ENCODE data around the gene LAYN.

The LAYN gene

DNA sequence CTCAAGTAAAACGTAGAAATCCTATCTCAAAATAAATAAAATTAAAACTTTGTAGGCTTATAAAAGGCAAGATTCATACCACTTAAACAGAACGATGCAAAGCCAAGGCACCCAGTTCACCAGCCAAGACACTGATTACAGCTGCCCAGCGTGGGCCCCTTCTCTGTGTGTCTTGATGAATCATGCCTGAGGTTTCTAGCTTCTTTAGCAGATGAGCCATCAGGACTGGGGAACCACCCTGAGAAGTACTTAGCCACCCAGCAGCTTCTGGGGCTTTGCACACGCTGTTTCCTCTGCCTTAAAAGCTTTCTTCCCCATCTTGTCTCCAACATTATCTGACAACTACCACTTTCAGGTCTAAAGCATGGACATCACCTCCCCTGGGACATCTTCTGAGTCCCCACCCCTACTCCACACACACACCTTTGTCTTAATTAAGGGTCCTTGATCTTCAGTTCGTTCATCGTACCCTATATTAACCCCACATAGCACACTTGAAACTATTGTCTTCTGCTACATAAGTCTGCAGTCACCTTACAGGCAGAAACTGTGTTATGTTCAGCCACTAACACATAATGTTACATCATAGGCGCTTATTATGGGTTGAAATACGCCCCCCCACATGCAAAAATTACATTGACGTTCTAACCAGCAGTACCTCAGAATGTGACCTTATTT is 8.7 kb upstream of the LAYN start:
- peak; percentile 48 for DNase-seq

DNA sequence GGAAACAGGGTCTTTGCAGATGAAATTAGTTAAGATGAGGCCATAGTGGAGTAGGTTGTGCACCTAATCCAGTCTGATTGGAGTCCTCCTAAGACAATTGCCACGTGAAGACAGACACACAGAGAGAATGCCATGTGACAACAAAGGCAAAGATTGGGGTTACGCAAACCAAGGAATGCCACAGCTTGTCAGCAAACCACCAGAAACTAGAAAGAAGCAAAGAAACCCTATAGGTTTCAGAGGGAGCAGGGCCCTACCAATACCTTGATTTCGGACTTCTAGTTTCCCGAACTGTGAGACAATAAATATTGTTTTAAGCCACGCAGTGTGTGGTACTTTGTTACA is 8.2 kb upstream of the LAYN start:
- no peak for DNase-seq

DNA sequence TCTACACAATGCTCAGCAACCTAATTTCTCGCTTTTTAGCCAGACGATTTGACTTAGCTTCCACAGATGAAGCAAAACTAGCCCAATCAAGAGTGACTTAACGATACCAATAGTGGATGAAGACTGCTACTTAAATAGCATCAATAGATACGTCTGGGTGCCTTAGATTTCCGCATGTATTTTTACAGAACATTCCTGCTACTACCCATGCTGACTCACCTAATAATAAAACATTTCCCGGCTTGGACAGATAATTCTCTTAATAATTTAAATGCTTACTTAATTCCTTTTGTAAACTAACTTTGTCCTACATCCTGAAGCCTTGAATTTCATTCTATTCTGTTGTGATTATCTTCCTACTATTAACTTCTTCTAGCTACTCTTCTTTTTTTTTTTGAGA is 5.2 kb upstream of the LAYN start:
- DNase-seq: no peak

DNA sequence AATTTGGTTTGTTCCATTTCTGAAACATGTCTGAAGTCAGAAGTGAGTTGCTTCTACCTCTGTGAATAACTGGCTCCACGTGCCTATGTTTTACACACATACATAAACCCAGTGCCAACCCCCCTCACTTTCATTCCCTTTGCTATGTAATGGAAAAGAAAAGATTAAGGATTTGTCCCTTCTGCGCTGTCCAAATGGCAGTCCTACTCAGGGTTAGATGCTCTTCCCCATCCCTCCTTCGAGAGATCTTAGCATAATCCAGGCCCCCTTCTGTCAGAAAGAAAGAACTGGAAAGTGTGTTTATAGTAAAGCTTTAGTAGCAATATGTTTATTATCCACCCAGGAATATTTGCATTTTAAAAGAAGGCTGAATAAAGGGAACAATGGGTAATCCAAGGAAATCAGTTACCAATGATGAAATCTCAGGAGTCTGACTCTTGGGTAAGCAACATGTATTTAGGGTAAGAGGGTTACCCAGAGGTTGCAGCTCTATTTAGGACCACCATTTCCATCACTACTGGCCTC is 3.1 kb upstream of the LAYN start:
- no peak for DNase-seq

DNA sequence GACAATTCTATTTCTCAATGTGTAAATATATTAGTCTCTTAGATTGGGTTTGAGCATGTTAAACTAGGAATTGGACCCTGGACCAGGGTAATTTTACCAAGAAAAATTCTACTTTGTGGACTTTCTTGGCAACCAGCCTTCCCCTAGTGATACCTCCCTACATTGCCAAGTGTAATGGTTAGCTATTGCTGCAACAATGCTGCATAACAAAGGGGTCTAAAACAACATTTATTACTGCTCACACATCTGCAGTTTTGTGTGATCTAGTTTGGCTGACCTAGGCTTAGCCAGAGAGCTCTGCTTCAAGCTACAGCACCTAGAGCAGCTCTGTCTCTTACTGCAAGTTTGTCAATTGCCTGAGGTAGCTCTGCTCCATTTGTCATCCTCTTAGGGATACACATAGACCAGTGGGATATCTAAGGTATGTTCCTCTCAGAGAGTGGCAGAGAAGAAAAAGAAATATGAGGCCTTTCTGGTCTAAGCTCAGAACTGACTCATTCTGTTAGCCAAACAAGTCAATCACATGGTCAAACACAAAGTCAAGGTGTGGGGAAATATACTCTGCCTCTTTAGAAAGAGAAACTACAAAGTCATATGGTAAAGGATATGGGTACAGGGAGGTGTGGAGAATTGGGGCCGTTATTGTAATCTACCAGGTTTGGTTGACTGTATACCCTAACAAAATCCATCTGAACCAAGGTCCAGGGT is 2.0 kb upstream of the LAYN start:
- no peak for DNase-seq

DNA sequence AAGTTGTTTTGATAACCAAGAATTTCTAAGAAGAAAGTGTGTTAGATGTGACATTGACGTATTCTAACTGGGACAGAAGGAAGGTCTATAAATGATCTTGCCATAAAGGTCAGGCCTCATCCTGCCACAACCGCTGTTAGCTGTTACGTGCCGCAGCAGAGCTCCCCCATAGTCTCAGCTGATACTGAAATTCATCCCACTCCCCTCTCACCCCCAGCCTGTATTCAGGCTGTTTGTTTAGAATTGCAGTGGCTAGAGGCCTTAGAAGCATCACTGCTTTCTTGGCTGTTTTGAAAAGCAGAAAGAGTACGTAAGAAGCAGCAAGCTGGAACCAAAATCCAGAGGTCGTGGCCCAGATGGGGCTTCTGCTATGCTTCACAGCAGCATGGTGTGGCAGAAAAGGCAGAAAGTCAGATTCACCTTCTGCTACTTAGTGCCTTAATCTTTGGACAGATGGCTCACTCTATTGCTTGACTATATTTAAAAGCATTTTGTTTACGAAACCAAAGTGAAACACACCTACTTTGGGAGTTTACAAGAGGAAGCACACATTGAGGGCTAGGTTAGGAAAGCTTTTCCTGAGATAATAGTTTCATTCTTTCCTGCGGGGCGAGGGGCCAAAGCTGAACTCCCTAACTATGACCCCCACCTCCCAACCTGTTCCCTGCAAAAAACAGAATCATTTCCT is 950 bp upstream of the LAYN start:
- DNase-seq: no peak

DNA sequence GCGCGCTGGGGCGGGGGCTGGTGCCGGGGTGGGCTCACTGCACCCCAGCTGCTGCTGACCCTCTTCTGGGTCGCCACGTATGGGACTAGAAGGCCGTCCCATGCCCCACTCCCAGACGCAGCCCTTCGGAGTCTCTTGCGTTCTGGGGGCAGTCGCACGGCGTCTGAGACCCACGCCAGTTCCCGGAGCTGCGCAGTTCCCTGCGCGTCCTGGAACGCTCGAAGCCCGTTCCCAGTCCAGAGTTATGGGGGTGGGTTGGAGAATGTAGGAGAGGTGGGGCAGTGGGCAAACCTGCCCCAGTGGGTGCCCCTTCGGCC is 375 bp downstream of the LAYN start:
- DNase-seq: no peak

DNA sequence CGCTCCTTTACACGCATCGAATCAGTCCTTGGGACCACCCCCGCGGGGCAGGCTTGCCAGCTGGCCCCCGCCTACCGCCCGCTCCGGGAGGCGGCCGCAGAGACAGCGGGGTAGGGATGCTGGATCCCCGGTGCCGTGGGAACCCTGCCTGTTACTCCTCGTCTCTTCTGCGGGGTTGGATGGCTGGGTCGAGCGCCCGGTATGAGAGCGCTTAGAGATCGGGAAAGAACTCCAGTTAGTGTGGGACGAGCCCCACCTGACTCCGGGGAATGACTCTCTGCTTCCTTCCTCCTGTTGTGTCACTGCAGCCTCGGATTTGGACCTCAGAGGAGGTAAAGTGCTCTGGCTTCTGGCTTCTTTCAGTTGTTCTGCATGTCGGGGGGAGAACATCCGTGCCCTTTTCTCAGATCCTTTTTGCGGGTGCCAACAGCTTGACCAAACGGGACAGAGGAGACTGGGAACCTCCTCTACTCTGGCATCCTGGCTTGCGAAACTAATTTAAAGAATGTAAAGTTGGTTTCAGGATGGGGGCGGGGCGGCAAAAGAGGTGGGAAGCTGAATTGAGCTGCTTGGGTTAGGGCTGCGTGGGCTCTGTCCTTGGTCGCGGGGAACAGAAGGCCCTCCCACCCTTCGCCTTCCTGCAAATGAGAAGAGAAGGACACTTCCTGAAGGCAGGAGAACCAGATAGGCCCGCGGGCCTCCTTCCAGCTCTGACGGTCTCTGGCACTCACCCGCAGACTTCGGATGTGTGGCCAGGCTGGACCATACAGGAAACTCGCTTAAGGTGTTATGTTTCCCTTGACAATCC is 938 bp downstream of the LAYN start:
- DNase-seq: no peak

DNA sequence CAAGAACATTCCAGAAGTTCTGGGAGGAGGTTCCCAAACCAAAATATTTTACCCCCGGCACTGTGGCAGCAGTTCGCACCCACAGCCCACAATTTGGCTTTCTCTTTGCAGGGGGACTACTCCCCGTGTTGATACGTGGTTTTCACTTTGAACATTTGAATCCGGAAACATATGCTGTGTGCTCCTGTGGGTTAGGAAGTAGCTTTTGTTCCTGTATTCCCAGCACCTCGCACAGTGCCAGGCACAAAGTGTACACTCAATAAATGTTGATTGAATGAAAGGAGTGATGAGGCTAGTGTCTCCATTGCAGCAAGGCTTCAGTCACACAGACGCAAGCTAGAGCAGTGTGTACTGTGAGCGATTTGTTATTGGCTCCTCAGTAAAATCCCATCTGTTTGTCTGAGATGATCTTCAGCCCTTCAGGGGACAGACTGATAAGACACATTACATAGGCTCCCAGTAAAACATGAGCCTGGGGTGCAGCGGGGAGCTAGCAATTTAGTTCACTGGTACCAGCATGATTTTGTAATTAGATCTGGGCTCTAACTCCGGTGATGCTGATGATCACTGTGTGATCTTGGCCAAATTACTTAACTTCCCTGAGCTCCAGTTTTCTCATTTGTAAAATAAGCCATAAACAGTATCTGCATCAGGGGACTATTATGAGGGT is 2.2 kb downstream of the LAYN start:
- no peak for DNase-seq

DNA sequence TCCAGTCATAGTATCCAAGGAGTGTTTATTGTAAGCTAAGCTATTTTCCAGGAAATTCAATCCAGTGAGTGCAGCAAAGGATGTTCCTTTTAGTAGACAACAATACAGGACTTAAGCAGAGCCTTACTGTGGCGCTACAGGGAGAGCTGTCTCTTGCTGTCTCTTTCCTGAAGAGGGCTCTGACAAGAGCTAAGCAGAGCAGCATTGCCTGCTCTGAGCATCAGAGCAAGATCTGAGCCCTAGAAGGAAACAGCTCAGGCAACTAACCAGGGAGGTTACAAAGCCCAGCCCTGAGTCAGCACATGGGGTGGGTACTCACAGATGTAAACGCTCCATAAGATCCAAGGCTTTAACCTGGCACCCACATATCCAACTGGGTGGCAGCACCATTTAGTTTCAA is 8.0 kb downstream of the LAYN start:
- no peak for DNase-seq

DNA sequence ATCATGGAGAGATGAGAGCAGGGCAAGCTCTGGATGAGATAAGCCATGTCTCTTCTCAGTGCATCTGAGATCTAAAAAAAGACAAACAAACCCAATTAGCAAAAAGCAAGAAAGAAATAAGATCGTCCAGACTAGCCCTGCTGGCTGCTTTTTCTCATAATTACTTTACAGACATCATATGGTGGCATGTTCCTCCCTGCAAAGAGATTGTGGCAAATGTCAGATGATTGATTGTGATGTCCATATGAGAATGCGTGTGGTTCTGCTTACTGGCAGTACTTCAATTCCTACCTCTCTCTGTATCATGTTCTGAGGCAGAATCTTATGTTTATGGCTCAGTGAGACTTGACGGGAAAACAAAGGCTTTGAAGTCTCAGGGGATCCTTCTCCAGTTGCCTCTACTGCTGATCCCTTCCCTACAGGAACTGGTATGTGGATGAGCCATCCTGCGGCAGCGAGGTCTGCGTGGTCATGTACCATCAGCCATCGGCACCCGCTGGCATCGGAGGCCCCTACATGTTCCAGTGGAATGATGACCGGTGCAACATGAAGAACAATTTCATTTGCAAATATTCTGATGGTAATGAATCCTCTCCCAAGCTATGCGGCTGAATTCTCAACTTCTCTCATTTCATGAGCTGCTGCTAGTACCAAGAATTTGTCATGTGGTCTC is 8.8 kb downstream of the LAYN start:
- no peak for DNase-seq

DNA sequence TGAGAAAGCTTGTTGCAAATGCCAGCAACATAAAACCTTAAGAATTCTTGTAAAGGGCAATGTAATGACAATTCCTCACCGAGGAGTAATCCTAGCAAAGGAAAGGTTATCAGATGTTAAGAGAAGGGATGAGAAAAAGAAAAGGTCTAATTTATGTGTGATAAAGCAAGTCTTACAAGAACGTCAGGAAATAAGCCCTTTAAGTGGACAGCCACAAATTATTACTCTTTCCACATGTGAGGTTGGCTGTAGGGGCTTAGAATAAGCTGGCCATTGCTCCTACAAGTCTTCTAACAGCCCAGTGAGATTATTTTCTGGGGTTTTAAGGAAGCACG is 9.3 kb downstream of the LAYN start:
- no peak for DNase-seq

DNA sequence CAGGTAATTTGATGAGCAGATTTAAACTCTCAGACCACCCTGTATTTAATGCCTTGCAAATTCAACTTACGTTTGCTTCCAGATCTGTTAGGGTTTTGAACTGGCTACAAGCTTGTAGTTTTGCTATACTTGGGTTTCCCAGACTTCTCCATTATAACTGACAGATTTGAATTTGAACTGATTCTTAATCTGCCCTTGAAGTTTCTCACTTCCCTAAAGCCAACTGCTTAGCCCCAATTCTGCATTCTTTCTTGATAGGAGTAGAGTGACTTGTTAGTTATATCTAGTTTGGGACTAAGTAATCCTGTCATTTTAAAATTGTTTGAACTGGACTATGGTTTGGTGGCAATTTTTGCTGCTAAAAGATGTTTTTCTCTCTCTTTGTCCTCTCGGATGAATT is 9.7 kb downstream of the LAYN start:
- no peak for DNase-seq

DNA sequence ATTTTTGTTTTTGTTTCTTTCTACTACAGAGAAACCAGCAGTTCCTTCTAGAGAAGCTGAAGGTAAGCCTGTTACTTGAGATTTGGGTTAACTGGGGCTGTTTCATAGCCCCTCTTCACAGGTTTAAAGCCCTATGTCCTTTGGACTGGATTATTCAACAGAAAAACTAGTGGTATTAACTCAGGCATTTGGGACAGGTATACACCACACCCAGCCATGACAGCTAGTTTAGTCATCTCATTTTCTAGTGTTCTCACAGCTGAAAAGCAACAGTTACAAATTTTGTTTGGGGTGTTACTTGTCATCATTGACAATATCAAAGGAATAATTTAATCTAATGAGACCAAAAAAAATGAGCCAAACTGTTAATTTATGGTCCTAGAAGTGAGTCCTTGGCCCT is 14.0 kb downstream of the LAYN start:
- no peak for DNase-seq

DNA sequence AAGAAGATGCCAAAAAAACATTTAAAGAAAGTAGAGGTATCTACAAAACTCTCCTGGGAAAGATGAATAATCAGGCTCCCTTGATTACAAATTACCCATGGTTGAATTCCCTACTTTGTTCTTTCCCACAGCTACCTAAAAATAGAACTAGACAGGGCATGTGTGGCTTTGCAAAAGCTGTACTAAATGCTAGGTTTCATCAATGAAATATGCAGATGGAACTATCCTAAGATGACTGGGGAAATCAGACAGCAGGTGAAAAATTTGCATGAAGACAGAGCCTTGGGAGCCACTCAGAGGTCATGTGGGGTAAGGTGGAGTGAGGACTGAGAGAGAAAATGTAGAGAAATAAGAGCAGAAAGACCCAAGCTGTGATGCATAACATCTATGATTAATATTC is 14.7 kb downstream of the LAYN start:
- DNase-seq: no peak

DNA sequence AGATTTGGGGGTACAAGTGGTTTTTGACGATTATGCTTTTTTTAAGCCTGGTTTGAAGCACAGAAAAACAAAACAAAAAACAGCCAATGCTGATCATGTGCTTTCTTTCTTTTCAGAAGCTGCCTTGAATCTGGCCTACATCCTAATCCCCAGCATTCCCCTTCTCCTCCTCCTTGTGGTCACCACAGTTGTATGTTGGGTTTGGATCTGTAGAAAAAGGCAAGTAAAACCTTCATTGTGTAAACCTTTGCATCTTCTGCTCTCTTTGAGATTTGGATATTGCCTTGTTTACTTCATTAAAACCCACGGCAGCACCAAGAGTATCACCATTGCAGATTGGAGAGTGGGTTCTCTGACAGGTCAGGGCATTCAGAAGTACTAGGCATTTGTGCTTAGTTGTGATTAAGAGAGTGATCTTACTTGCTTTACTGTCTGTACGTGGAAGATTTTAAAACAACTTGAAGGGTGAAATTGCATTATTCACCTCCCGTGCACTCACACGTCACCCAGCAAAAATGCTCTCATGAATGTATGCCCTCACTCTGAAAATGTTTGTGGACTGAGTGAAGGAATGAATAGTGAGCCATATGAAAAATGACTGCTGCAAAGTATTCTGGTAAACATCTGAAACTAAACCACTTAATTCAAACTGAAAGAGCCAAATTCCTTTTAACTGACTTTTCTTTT is 17.0 kb downstream of the LAYN start:
- no peak for DNase-seq

DNA sequence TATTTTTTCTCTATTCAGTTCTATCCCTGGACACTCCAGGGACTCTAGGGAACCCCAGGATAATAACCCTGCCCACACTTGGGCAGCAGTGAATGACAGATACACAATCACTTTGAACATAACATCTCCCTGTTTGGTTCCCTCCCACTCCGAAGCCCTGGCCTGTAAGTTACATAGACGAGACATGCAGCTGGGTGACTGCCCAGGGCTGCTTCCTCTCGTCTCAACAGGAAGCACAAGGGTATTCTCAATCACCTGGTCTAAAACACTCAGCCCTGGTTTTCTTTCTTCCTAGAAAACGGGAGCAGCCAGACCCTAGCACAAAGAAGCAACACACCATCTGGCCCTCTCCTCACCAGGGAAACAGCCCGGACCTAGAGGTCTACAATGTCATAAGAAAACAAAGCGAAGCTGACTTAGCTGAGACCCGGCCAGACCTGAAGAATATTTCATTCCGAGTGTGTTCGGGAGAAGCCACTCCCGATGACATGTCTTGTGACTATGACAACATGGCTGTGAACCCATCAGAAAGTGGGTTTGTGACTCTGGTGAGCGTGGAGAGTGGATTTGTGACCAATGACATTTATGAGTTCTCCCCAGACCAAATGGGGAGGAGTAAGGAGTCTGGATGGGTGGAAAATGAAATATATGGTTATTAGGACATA is 19.4 kb downstream of the LAYN start:
- DNase-seq: no peak

DNA sequence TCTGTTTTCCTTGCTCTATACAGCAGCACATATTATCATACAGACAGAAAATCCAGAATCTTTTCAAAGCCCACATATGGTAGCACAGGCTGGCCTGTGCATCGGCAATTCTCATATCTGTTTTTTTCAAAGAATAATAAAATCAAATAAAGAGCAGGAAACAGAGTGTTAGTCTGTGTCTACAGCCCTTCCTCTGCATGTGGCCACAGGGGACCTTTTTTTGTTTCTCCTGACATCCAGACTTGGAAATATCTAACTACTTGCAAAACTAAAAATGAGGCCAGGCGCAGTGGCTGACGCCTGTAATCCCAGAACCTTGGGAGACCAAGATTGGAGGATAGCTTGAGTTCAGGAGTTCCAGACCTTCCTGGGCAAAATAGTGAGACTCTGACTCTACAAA is 20.3 kb downstream of the LAYN start:
- no peak for DNase-seq

DNA sequence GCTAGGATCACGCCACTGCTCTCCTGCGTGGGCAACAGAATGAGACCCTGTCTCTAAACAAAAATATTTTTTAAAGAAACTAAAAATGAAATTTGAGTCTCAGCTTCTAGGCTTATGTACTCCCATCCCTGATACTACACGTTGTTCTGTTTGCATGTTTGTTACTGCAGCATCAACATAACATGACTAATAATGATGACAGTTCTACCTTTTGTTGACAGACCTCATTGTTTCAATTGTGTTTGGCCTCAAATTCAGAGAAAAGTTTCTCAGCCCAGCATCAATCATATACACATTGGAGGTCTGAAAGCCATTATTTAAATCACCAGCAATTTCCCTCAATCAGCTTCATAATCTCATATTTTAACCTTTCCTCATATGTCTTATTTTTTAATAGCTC is 20.8 kb downstream of the LAYN start:
- no peak for DNase-seq

DNA sequence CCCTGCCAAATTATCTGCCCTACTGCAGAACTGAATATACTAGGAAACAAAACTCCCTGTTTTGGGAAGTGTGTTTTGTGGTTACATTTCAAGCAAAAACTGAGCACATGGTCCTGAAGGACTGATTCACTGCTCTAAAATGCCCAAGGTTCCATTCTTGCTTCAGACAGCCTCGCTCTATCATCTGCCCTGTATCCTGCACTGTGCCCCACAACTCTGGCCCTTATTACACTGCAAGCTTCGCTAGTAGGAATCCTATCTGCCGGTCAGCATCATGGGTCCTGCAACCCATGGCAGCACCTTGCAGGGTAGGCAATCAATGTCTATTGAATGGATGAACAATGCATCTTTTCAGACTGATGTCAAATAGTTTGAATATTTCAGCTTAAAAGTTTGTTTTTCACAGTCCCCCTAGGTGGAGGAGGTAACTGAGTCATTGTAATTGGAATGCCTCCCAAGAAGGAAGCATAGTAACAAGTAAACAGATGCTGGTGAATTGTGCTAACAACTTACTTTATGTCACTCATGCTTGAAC is 21.3 kb downstream of the LAYN start:
- DNase-seq: no peak

Data from stimulated activated CD4-positive, alpha-beta T cell treated with anti-CD3 and anti-CD28 coated beads, Interleukin-12 subunit alpha, Interleukin-12 subunit beta, amount 100 ng/mL, for 4 hours (primary cell).